ENCODE data around the gene CALML4. TPM values are rescaled to one million over a fixed set of nuclear protein-coding genes. Genes with fewer than 3 reads are reported as not detected.

CALML4 gene
- total and polyA plus RNA-seq, 2 donors (not counting 3 experiments of a cell fraction or from before 2014, with no cell fraction given) = 2.6 to 10.1 TPM

GRCh38 chr15:68197170-68197492, 8.0 kb downstream of the CALML4 start:
- Histone ChIP-seq H3K4me1 (ENCODE audit: control insufficient read depth, extremely low read depth, insufficient read depth, low read length) (no peaks in the 10 kb centered on the region), H3K4me2 (ENCODE audit: insufficient read depth, low read length) (no peak overlapping the region), H3K9me3 (replicated peaks; ENCODE audit: control insufficient read depth, insufficient read depth, low read length) (no peaks in the 10 kb centered on the region), H3K36me3 (ENCODE audit: control insufficient read depth in 2 of 2, extremely low read depth in 1 of 2, insufficient read depth in 2 of 2, low read length in 2 of 2) (peaks cover 10% of the 10 kb centered on the region in 2 experiments), H3K79me2 (ENCODE audit: control insufficient read depth, insufficient read depth, low read length) (no peaks in the 10 kb centered on the region), H3K27me3 (ENCODE audit: control insufficient read depth in 2 of 2, insufficient read depth in 2 of 2, low read length in 2 of 2) (no peaks in the 10 kb centered on the region), H3K9me1 (replicated peaks; ENCODE audit: control insufficient read depth, extremely low read depth, insufficient read depth, low read length) (no peaks in the 10 kb centered on the region), H3K4me3 (replicated peaks in 1 of 3; ENCODE audit: insufficient read depth in 1 of 3, low read depth in 1 of 3, low read length in 3 of 3) (no peak overlapping the region), H2AFZ (ENCODE audit: low read depth, low read length) (no peak overlapping the region), H3K9ac (replicated peaks; ENCODE audit: extremely low read depth, insufficient read depth, low read length) (no peak overlapping the region), H4K20me1 (replicated peaks; ENCODE audit: control insufficient read depth, extremely low read depth, insufficient read depth, low read length) (no peaks in the 10 kb centered on the region), H3K27ac (ENCODE audit: insufficient read depth, low read depth, low read length) (no peak overlapping the region)
- DNase-seq (ENCODE audit: low read depth, low spot score) (no peak), FAIRE-seq (no peak)
- TF ChIP-seq POLR2A (IDR thresholded peaks at IDR 0.05; ENCODE audit: low read depth, low read length) (no peak), MYC (IDR thresholded peaks at IDR 0.05; ENCODE audit: low read depth, low read length) (no peak), CTCF (IDR thresholded peaks at IDR 0.05; ENCODE audit: extremely low read depth in 1 of 2, insufficient read depth in 1 of 2, low read depth in 1 of 2, low read length in 2 of 2) (no peak), EZH2 (IDR thresholded peaks at IDR 0.05; ENCODE audit: borderline replicate concordance, low read depth, low read length, severe bottlenecking) (no peak), POLR2AphosphoS5 (IDR thresholded peaks at IDR 0.05; ENCODE audit: insufficient read depth, low read depth, low read length) (no peak)
- TF ChIP-seq, protein P1, sequence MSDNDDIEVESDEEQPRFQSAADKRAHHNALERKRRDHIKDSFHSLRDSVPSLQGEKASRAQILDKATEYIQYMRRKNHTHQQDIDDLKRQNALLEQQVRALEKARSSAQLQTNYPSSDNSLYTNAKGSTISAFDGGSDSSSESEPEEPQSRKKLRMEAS (IDR thresholded peaks at IDR 0.05; ENCODE audit: insufficient read depth, insufficient read length) = no peak
- intact Hi-C loops (cut with micrococcal nuclease) = no loop called here
- dilution Hi-C loops (cut with MboI; ENCODE audit: extremely low pct_ligation_motif_present, low sequenced_read_pairs) = no loop called here
- ChIA-PET CTCF (no interaction called here), POLR2A (no interaction called here)
- BruUV-seq (replicated peaks) = no TSS peak

Measured in endothelial cell of umbilical vein (primary cell).